K562 (cell line): ENCODE results near the gene ZNF853. TPM values are rescaled to one million over a fixed set of nuclear protein-coding genes. Genes with fewer than 3 reads are reported as not detected.

Experiments
- ATAC-seq: fragments of 200-7000 bp; cut with Tn5 transposase; 3 replicates; pipeline ENCODE4 v1.9.1; 2020; ENCODE audit warnings: moderate library complexity
- BruUV-seq: library from RNA; stranded (reverse); fragments of 400-500 nt; replicated peaks from 2 replicates; lab custom pipeline; 2021; lab: Mats Ljungman, UMichigan
- CTCF ChIA-PET: fragments of 300-600 bp; formaldehyde crosslinking; extraction: SDS; loops from one replicate; lab custom pipeline; 2021; ENCODE audit warnings: low intra/inter-chr PET ratio; lab: Yijun Ruan, JAX
- POLR2A ChIA-PET: fragments of 300-600, 350-650 bp; sonication (Branson Sonifier 250); formaldehyde crosslinking; extraction: SDS; loops from one replicate; lab custom pipeline; 2021; ENCODE audit warnings: antibody characterized with exemption, inconsistent platforms; lab: Yijun Ruan, JAX
- DNase-seq, 4 experiments: peaks; one replicate each; pipeline versions ENCODE4 v3.0.0 to v3.0.0-alpha.2; 2011 to 2018; ENCODE audit warnings: low spot score in 3 of 4, mixed read lengths in 3 of 4; ENCODE audit errors: extremely low read depth in 1 of 4
- FAIRE-seq: peaks from 2 replicates; lab custom pipeline; 2011; peaks lifted over from hg19 to GRCh38; lab: Jason Lieb, UNC
- H2AFZ ChIP-seq: 2 replicates; pipeline ENCODE4 v1.6.0; 2011; ENCODE audit warnings: low read depth, low read length, control low read depth, inconsistent platforms
- H3K27ac ChIP-seq: fragments of 200-600 bp; 3 replicates; pipeline ENCODE4 v1.8.0; 2011; ENCODE audit warnings: low read depth, mild to moderate bottlenecking, control low read depth, inconsistent platforms, low read length, moderate library complexity, mixed read lengths; ENCODE audit errors: extremely low read depth
- H3K27me3 ChIP-seq, 2 experiments: fragments of 300-600 bp in 1 of 2; 2 replicates in 1 of 2; 3 replicates in 1 of 2; pipeline versions ENCODE4 v1.6.0 to v1.8.0; 2011; ENCODE audit warnings: inconsistent platforms in 2 of 2, low read length in 2 of 2, mild to moderate bottlenecking in 1 of 2, mixed read lengths in 1 of 2, moderate library complexity in 1 of 2; ENCODE audit not compliant: control insufficient read depth in 2 of 2, insufficient read depth in 2 of 2
- H3K36me3 ChIP-seq: fragments of 300-600 bp; 3 replicates; pipeline ENCODE4 v1.8.0; 2011; ENCODE audit warnings: mild to moderate bottlenecking, low read length, inconsistent platforms; ENCODE audit not compliant: control insufficient read depth, insufficient read depth
- H3K4me1 ChIP-seq, 2 experiments: fragments of 200-600 bp in 1 of 2; replicated peaks in 1 of 2; 2 replicates in 1 of 2; 3 replicates in 1 of 2; pipeline versions ENCODE4 v1.5.1 to v1.8.0; 2011; ENCODE audit warnings: inconsistent platforms in 2 of 2, low read length in 2 of 2, mild to moderate bottlenecking in 1 of 2, mixed read lengths in 1 of 2, moderate library complexity in 1 of 2; ENCODE audit not compliant: control insufficient read depth in 2 of 2, insufficient read depth in 2 of 2
- H3K4me2 ChIP-seq: 2 replicates; pipeline ENCODE4 v1.6.1; 2011; ENCODE audit warnings: low read length, control low read depth, inconsistent platforms, mixed read lengths; ENCODE audit not compliant: insufficient read depth
- H3K4me3 ChIP-seq: fragments of 200-600 bp; sonication (generic), shearing (Covaris generic); 2 replicates; pipeline ENCODE4 v1.5.1; 2016; ENCODE audit warnings: control low read depth, inconsistent platforms
- H3K79me2 ChIP-seq: fragments of 200-600 bp; 3 replicates; pipeline ENCODE4 v1.8.0; 2011; ENCODE audit warnings: low read length, inconsistent platforms; ENCODE audit not compliant: control insufficient read depth, insufficient read depth
- H3K9ac ChIP-seq, 2 experiments: 2 replicates each; pipeline versions ENCODE4 v1.6.0 to v1.6.1; 2011; ENCODE audit warnings: low read depth in 2 of 2, low read length in 2 of 2, control low read depth in 1 of 2, inconsistent platforms in 1 of 2, mild to moderate bottlenecking in 1 of 2, mixed read lengths in 1 of 2; ENCODE audit not compliant: insufficient read depth in 1 of 2
- H3K9me1 ChIP-seq: one replicate; pipeline ENCODE4 v1.6.0; 2011; ENCODE audit warnings: inconsistent platforms, mild to moderate bottlenecking, low read length, moderate library complexity; ENCODE audit not compliant: control insufficient read depth, insufficient read depth
- H3K9me3 ChIP-seq: replicated peaks from 2 replicates; pipeline ENCODE4 v1.5.1; 2011; ENCODE audit warnings: low read depth, low read length, inconsistent platforms; ENCODE audit not compliant: control insufficient read depth, insufficient read depth
- H4K20me1 ChIP-seq: replicated peaks from 2 replicates; pipeline ENCODE4 v1.6.1; 2011; ENCODE audit warnings: low read length, inconsistent platforms, mixed read lengths; ENCODE audit not compliant: control insufficient read depth, insufficient read depth
- ELK1 ChIP-seq: sonication (generic); formaldehyde crosslinking; IDR thresholded peaks from 2 replicates; pipeline ENCODE4 v1.8.1; 2022; ENCODE audit warnings: missing genetic modification reagents
- RBFOX2 ChIP-seq: fragments of 200-400 bp; formaldehyde crosslinking; IDR thresholded peaks from 2 replicates; pipeline ENCODE4 v1.6.1; 2017; ENCODE audit warnings: low read depth, mild to moderate bottlenecking, low read length, moderate library complexity
- U2AF2 ChIP-seq: fragments of 200-400 bp; formaldehyde crosslinking; optimal IDR thresholded peaks from 2 replicates; pipeline ENCODE3; 2017; ENCODE audit warnings: low read depth, mild to moderate bottlenecking, low read length
- XRCC5 ChIP-seq: fragments of 200-400 bp; formaldehyde crosslinking; IDR thresholded peaks from 2 replicates; pipeline ENCODE4 v1.6.1; 2017; ENCODE audit warnings: low read depth, mild to moderate bottlenecking, low read length
- WGBS: fragments of 100-300 bp; shearing (Covaris generic); methylation state at CpG from one replicate; pipeline ENCODE4 v1.1.6; 2016; ENCODE audit warnings: low coverage, mixed read lengths; ENCODE audit not compliant: insufficient coverage; ENCODE audit errors: missing lambda C conversion rate; 5-methylcytosine and 5-hydroxymethylcytosine counted together
- in situ Hi-C: fragments of 300-500 bp; cut with MboI; formaldehyde crosslinking; loops from 4 replicates; pipeline ENCODE4 v1.15.0; 2018; ENCODE audit warnings: inconsistent platforms, mixed read lengths
- intact Hi-C: fragments of 100-400 bp; cut with micrococcal nuclease; formaldehyde crosslinking; loops from 2 replicates; pipeline ENCODE4 v1.14.2; 2022
- polyA plus RNA-seq, 8 experiments: library from polyadenylated mRNA; depleted of rRNA in 4 of 8; stranded (reverse) in 5 of 8; unstranded in 3 of 8; fragments of >200 nt; fragmentation: Nextera tagmentation in 2 of 8; fragmentation: Illumina TruSeq in 1 of 8; extraction: Ambion mirVana in 2 of 8; extraction: Trizol in 1 of 8; gene quantifications; 2 replicates each; pipeline versions ENCODE4 v1.2.1 to v1.2.3, GENCODE V29; 2011 to 2014; ENCODE audit warnings: inconsistent platforms in 1 of 8, missing spikeins in 1 of 8
- total RNA-seq, 7 experiments: library from RNA; depleted of rRNA in 6 of 7; stranded (reverse); fragments of >200 nt in 6 of 7; fragmentation: Illumina TruSeq in 2 of 7; extraction: Trizol in 2 of 7; gene quantifications; 2 replicates each; pipeline versions ENCODE4 v1.2.1 to v1.2.3, GENCODE V29; 2011 to 2021; ENCODE audit warnings: low replicate concordance in 1 of 7
- TF ChIP-seq, protein P1 (sequence below): fragments of 450-650 bp; IDR thresholded peaks from 2 replicates; pipeline ENCODE4 v1.6.1; 2016; ENCODE audit warnings: low read depth, mild to moderate bottlenecking, moderate library complexity

Gene ZNF853
- total and polyA plus RNA-seq, 9 of the 15 experiments (the other 6 are each of a cell fraction or from before 2014, with no cell fraction given): 0.03 TPM; not detected in 8

GRCh38 chr7:6650521-6651011, 35.2 kb downstream of the ZNF853 start:
- no peak overlapping the region for H2AFZ ChIP-seq
- H3K36me3 ChIP-seq: peaks cover 82% of the 10 kb centered on the region; the same call in 2 of the 3 replicates
- in situ Hi-C loops (no loop called here), intact Hi-C loops (no loop called here)
- H3K9ac ChIP-seq: no peak overlapping the region
- H3K27me3 ChIP-seq: no peaks in the 10 kb centered on the region
- H3K27ac ChIP-seq: no peak overlapping the region
- H3K79me2 ChIP-seq: 0 out of 3 replicates have a peak, but pooled peaks cover 7% of the 10 kb centered on the region
- peaks cover 12% of the 10 kb centered on the region for H3K9me3 ChIP-seq
- 98% methylated on average over 11 of the region's 12 CpGs for WGBS
- no peak overlapping the region for H3K4me2 ChIP-seq
- FAIRE-seq: no peak
- H4K20me1 ChIP-seq: no peaks in the 10 kb centered on the region
- ChIA-PET POLR2A (interaction anchor here (1.8 kb wide), 1 partner anchor 12 kb away, joined by 5 read pairs; no protein-coding TSS in a partner anchor), CTCF (no interaction called here)
- H3K4me1 ChIP-seq: peaks cover 0 to under 1% of the 10 kb centered on the region in 2 experiments; a peak in 2 of 5 replicates
- TF ChIP-seq ELK1 (CRISPR knock-in tag) (no peak), U2AF2 (no peak)
- no peaks in the 10 kb centered on the region for H3K9me1 ChIP-seq
- BruUV-seq: no TSS peak
- no peak overlapping the region for H3K4me3 ChIP-seq
- no peak for ATAC-seq
- DNase-seq: peak in 1 of 4 experiments; percentile 9

DNA sequence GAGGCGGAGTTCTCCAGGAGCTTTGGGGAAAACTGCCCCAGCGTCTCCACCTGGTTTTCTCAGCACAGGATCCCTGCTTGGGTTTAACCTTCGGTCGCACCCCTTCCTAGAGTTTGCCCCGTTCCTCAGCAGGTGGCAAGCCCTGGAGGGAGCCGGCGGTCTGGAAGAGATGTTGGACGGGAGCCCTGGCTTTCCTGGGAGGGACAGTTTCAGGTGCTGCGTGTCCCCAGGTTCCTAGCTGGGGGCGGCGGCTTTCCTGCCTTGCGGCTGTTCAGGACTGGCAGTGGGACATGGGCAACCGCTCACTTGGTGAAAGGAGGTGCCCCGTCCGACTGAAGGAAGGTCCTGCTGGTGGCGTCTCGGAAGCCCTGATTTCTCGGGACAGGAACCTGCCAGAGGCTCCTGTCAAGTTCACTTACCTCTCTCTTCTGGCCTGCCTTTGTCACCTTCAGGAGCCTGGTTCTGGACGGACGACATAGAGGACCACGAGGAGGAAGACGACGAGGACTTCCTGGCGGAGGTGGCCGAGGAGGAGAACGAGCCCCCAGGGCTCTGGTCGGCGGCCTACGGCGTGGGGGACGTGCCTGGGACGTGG, 36.5 kb downstream of the ZNF853 start:
- 99% methylated on average over 15 of the region's 32 CpGs for WGBS
- POLR2A ChIA-PET: no interaction called here
- Histone ChIP-seq H3K27ac (no peak overlapping the region), H3K36me3 (peaks cover 71% of the 10 kb centered on the region; the same call in 2 of the 3 replicates), H3K4me1 (peaks cover 0 to 6% of the 10 kb centered on the region in 2 experiments; a peak in 2 of 5 replicates), H3K79me2 (0 out of 3 replicates have a peak, but pooled peaks cover 7% of the 10 kb centered on the region), H3K4me2 (no peak overlapping the region), H3K4me3 (no peak overlapping the region)
- DNase-seq: peak in 1 of 4 experiments; percentile 10
- no TSS peak for BruUV-seq
- no peak for ATAC-seq
- TF ChIP-seq RBFOX2: peak; percentile 36
- TF ChIP-seq, protein P1, sequence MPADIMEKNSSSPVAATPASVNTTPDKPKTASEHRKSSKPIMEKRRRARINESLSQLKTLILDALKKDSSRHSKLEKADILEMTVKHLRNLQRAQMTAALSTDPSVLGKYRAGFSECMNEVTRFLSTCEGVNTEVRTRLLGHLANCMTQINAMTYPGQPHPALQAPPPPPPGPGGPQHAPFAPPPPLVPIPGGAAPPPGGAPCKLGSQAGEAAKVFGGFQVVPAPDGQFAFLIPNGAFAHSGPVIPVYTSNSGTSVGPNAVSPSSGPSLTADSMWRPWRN: no peak
- TF ChIP-seq XRCC5: no peak
- TF ChIP-seq, all 486 proteins: peak for 1
- CTCF ChIA-PET: no interaction called here
- no peaks in the 10 kb centered on the region for H3K9me1 ChIP-seq
- H3K27me3 ChIP-seq: no peaks in the 10 kb centered on the region
- no peak for FAIRE-seq
- in situ Hi-C loops: no loop called here
- intact Hi-C loops: no loop called here
- H3K9me3 ChIP-seq: peaks cover 12% of the 10 kb centered on the region
- H4K20me1 ChIP-seq: no peaks in the 10 kb centered on the region
- no peak overlapping the region for H3K9ac ChIP-seq
- H2AFZ ChIP-seq: no peak overlapping the region
